Ramos (cell line): ENCODE data around the gene CDH18.

ENCODE experiments used
- in situ Hi-C: fragments of 300-500 bp; cut with MboI; formaldehyde crosslinking; loops from one replicate; pipeline ENCODE4 v1.14.3; 2022; ENCODE audit warnings: low sequenced_read_pairs; ENCODE audit not compliant: unreplicated experiment

The CDH18 gene

GRCh38 chr5:19498852-19499251, 489.1 kb downstream of the CDH18 start:
- in situ Hi-C loops = no loop called here

- in situ Hi-C loops = no loop called here
Observed at GRCh38 chr5:19497229-19497815, 490.7 kb downstream of the CDH18 start.

GRCh38 chr5:19496056-19496455, 491.9 kb downstream of the CDH18 start:
- in situ Hi-C loops = no loop called here

GRCh38 chr5:19492861-19493260, 495.1 kb downstream of the CDH18 start:
- in situ Hi-C loops = no loop called here

- in situ Hi-C loops = no loop called here
Observed at GRCh38 chr5:19488786-19489185, 499.2 kb downstream of the CDH18 start.

GRCh38 chr5:19487480-19487879, 500.5 kb downstream of the CDH18 start:
- in situ Hi-C loops = no loop called here

GRCh38 chr5:19479562-19479961, 508.4 kb downstream of the CDH18 start:
- in situ Hi-C loops = no loop called here

- in situ Hi-C loops = no loop called here
Observed at GRCh38 chr5:19462019-19462418, 526.0 kb downstream of the CDH18 start.

- in situ Hi-C loops = no loop called here
Observed at GRCh38 chr5:19424506-19424905, 563.5 kb downstream of the CDH18 start.
